ENCODE measurements around the gene MRPL41.

The MRPL41 gene

DNA sequence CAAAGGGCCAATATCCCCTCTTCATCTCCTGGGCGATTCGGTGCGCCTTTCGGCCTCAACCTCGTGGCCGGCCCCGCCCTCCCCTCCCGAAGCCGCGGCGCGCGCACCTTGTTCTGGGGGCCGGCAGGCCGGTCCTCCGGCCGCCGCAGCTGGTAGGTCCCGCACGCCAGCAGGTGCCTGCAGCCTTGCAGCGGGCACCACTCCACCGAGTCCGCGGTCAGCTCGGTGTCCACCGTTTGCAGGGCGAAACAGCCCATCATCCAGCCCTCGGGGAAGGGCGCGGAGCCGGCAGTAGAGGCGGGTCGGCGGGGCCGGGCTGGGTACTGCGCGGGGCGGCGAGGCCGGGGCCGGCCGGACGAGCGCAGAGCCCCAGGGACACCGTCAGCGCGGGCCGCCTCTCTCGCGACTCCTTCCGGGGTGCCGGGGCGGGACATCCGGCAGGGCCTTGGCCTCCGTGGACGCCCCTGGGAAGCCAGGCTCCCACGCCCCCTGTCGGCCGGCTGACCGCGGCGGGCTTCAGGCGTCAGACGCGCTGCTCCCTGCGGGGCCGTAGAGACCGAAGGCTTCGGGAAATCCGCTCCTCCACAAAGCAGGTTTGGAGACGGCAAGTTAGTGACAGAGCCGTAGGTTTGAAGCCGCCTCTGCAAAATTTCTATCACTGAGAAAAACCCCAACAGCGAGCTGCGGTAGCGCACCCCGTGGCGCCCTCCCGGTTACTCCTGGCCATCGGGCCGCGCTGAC lies 27.0 kb downstream of the MRPL41 start, which contains the start of gene DPH7:
Gene DPH7, minus strand, starts transcription at position 408 of the 741 bp plus-strand sequence. Its CDS starts 148 bp downstream, at position 260.
- H3K4me3 ChIP-seq (ENCODE audit: low read depth, low read length): peak within 1 kb of the TSS; percentile 98
- TF ChIP-seq, protein P1, sequence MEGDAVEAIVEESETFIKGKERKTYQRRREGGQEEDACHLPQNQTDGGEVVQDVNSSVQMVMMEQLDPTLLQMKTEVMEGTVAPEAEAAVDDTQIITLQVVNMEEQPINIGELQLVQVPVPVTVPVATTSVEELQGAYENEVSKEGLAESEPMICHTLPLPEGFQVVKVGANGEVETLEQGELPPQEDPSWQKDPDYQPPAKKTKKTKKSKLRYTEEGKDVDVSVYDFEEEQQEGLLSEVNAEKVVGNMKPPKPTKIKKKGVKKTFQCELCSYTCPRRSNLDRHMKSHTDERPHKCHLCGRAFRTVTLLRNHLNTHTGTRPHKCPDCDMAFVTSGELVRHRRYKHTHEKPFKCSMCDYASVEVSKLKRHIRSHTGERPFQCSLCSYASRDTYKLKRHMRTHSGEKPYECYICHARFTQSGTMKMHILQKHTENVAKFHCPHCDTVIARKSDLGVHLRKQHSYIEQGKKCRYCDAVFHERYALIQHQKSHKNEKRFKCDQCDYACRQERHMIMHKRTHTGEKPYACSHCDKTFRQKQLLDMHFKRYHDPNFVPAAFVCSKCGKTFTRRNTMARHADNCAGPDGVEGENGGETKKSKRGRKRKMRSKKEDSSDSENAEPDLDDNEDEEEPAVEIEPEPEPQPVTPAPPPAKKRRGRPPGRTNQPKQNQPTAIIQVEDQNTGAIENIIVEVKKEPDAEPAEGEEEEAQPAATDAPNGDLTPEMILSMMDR (IDR thresholded peaks at IDR 0.05; ENCODE audit: borderline replicate concordance, insufficient read depth, low read depth, low read length): peak; percentile 97

DNA sequence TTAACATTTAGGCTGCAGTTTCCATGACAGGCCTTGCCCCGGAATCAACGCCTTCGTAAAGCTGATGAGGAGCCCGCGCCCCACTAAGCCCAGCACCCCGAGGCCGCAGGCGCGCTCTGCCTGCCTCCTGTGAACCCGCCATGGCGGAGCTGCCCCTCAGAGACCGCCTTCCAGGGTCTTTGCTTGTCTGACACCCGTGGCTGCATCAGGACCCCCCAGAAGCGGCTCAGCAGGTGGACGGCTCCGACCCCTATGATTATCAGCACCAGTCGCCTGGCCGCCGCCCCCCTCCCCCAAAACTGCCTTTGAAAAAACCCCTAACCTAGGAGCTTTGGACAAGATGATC lies 27.6 kb downstream of the MRPL41 start:
- H3K4me3 ChIP-seq (ENCODE audit: low read depth, low read length): no peak overlapping the region
- TF ChIP-seq, protein P1 (IDR thresholded peaks at IDR 0.05; ENCODE audit: borderline replicate concordance, insufficient read depth, low read depth, low read length): no peak

DNA sequence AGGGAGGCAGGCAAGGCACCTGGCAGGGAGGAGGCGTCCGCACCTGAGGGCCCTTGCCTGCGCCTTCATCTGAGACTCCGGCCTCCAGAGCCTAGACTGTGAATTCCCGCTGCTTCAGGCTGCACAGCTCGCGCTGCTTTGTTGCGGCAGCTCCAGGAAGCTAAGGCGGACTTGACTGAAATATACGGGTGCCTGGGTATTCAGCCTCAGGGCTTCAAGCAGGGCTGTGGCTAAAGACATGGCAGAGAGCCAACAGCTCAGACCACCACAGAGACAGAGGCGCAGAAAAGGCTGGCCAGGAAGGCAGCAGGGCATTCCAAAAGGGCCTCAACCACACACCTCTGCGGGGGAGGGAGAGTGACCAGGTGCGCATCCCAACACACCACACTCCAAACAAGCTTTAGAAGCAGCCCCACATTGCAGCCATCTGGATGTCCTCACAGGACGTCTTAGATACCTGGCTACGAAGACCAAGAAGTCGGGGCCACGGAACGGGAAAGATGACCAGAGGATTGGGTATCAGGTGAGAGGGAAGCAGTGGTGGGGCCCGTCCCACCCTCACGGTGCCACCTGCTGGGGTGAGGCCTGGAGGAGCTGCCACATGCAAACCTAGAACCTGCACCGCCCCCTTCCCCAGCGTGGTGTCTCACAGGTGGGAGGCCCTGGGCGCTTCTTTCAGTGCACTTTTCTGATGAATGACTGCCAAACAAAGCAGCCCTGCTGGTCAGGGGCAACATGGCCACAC lies 28.7 kb downstream of the MRPL41 start:
- no peak overlapping the region for H3K4me3 ChIP-seq (ENCODE audit: low read depth, low read length)
- TF ChIP-seq, protein P1 (IDR thresholded peaks at IDR 0.05; ENCODE audit: borderline replicate concordance, insufficient read depth, low read depth, low read length): no peak

DNA sequence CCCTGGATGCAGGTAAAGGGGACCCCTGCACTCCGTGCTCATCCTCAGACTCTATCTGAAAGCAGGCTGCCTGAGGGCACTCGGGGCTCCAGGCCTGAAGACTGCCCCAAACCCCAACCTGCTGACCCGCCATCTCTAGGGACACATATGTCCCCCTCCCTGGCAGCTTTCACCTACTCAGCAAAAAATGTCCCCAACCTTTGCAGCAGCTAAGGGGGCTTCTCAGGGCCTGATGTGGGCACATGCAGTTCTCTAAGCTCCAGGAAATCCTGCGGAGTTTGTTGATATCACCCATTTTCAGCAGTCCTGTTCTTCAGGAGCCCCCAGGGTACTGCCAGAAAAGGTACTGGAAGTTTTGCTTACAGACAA lies 29.3 kb downstream of the MRPL41 start:
- TF ChIP-seq, protein P1 (IDR thresholded peaks at IDR 0.05; ENCODE audit: borderline replicate concordance, insufficient read depth, low read depth, low read length): no peak
- H3K4me3 ChIP-seq (ENCODE audit: low read depth, low read length): no peak overlapping the region

DNA sequence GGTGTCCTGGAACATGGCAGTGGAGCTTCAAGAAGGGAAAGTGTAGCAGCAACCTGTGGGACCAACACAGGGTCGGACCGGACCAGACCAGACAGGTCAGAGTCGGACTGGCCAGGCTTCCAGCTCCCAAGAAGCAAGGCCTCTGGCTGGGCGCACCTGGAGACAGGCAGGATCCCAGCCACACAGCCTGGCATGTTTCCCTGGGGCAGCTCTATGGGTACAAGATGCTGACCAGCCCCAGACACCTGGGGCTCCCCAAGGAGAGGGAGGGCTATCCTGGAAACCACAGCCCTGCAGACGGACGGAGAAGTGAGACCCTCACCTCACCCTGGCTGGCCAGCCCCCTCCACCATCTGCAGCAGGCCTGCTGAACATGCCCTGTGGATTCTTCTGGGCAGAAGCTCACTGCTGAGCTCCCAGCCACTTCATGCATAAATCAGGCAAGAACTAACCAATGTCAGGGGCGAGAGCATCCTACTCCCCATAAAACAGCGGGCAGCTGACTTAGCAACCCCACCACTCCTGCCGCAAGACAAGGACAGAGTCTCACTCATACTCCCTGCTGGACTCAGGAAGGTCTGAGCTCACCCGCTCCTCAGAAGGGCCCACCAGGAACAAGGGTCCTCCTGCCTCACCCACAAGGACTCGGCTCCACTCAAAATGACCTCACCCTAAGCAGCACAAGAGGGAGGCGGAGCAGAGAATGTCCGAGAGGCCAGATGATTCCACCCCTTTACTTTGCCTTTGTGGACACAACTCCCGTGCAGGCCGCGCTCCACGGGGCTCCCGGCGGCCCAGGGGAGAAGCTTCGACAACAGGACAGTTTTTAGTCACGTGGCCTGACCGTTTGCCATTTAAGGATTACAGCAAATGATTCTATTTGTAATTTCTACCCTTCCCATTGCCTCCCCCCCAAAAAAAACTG lies 29.9 kb downstream of the MRPL41 start:
- TF ChIP-seq, protein P1 (IDR thresholded peaks at IDR 0.05; ENCODE audit: borderline replicate concordance, insufficient read depth, low read depth, low read length): no peak
- H3K4me3 ChIP-seq (ENCODE audit: low read depth, low read length): no peak overlapping the region

DNA sequence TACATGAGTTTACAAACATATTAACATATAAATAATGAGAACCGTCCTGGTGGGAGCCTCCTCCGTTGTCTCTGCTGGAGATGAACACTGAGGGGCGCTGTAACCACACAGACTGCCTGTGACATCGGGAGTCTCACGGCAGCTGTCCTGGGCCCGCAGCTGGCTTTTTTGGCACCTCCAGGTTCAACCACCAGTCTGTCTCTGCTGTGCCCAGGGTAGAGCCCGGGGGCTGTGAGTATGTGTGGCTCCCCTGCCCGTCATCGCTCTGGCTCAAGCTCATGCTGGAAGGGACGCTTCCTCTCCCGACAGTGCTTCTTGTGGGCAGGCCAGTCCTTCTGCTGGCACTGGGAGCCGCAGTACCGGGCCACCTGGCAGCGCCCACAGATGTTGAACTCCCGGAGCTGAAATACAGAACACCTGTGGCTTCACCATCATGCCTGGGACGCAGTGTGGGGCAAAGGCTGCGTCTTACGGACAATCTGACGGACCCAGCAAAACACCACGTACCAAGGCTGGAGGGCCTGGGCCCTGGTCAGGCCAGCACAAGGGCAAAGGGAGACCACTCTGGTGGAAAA lies 30.7 kb downstream of the MRPL41 start:
- TF ChIP-seq, protein P1 (IDR thresholded peaks at IDR 0.05; ENCODE audit: borderline replicate concordance, insufficient read depth, low read depth, low read length): no peak
- no peak overlapping the region for H3K4me3 ChIP-seq (ENCODE audit: low read depth, low read length)
